ENCODE results near the gene COL9A2.

Gene COL9A2

DNA sequence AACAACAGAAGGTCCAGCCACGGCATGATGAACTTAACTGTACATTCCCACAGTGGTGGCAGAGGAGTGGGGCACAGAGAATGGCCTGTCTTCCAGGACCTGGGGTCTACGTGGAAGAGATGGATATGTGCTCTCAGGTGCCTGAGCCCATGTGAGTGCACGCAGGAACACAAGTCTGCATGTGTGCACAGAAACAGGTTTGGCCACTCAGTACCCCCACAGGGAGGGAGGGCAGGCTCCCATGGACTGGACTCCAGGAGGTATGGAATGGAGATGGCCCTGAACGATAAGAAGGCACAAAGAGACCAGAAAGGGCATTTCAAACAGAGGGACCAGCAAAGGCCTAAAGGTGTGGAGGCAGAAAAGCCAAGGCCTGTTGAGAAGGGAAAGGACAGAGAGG lies 10.8 kb downstream of the COL9A2 start:
- H3K36me3 ChIP-seq (ENCODE audit: control insufficient read depth, insufficient read depth, low read length), result no peaks in the 10 kb centered on the region
- no peak overlapping the region for H3K27ac ChIP-seq (ENCODE audit: low read depth, low read length)
- peaks cover 2% of the 10 kb centered on the region for H3K27me3 ChIP-seq (ENCODE audit: control insufficient read depth, insufficient read depth, low read length)
- no peak overlapping the region for H3K4me3 ChIP-seq (ENCODE audit: low read length)
- H3K9ac ChIP-seq (ENCODE audit: low read length), result no peak overlapping the region
- no peaks in the 10 kb centered on the region for H3K4me1 ChIP-seq (ENCODE audit: control insufficient read depth, insufficient read depth, low read length)

DNA sequence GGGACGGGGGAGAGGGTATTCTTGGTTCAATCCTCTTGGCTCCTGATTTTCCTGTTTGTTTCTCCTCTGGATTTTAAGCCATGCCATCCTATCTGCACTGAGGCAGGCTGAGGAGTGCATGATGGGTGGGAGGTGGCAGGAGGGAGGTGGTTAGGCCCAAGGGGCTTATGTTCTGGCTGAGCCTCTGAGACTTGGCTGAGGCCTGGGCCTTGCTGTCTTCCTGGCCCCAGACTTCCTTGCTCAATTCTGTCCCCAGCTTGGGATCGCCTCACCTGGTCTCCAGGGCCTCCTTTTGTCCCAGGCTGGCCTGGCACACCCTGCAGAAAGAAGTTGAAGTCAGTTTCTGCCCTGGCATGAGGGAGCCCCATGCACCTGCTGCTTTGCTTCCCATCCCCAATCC lies 11.2 kb downstream of the COL9A2 start:
- no peaks in the 10 kb centered on the region for H3K36me3 ChIP-seq (ENCODE audit: control insufficient read depth, insufficient read depth, low read length)
- H3K4me3 ChIP-seq (ENCODE audit: low read length), result no peak overlapping the region
- no peaks in the 10 kb centered on the region for H3K4me1 ChIP-seq (ENCODE audit: control insufficient read depth, insufficient read depth, low read length)
- no peak overlapping the region for H3K27ac ChIP-seq (ENCODE audit: low read depth, low read length)
- H3K9ac ChIP-seq (ENCODE audit: low read length), result no peak overlapping the region
- peaks cover 2% of the 10 kb centered on the region for H3K27me3 ChIP-seq (ENCODE audit: control insufficient read depth, insufficient read depth, low read length)

DNA sequence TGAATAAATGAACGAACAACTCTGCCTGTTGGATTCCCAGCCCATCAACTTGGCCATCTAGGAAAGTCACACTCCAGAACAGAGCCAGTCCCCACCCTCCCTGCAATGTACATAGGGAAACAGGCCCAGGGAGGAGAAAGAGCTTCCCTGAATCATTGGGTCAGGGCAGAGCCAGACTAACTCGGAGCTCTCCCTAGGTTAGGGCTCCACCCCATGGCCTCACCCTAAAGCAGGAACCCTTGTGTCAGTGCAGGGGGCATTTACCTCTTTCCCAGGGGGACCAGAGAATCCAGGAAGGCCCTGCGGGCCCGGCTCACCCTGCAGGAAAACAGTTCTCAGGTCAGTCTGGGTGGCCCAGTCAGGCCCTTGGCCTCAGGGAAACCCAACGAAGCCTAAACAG lies 11.6 kb downstream of the COL9A2 start:
- Histone ChIP-seq H3K36me3 (ENCODE audit: control insufficient read depth, insufficient read depth, low read length) (no peaks in the 10 kb centered on the region), H3K4me1 (ENCODE audit: control insufficient read depth, insufficient read depth, low read length) (no peaks in the 10 kb centered on the region), H3K9ac (ENCODE audit: low read length) (no peak overlapping the region), H3K27ac (ENCODE audit: low read depth, low read length) (no peak overlapping the region), H3K27me3 (ENCODE audit: control insufficient read depth, insufficient read depth, low read length) (peaks cover 2% of the 10 kb centered on the region), H3K4me3 (ENCODE audit: low read length) (no peak overlapping the region)

DNA sequence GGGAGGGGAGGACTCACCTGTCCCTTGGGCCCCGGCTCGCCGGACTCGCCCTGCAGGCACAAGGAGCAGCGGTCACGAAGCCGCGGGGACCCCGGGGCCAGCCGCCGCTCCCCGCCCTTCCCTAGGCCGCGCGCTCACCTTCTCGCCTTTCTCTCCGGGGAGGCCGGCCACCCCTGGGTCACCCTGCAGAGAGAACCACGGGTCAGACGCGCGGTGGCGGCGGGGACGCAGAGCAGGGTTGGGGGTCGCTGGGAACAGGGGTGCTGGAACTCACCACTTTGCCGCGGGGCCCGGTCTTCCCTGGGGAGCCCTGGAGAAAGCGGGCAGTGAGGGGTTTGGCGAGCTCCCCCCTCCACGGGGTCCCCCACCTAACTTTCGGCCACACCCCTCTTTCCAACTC lies 13.3 kb downstream of the COL9A2 start:
- Histone ChIP-seq H3K9ac (ENCODE audit: low read length) (no peak overlapping the region), H3K4me1 (ENCODE audit: control insufficient read depth, insufficient read depth, low read length) (no peaks in the 10 kb centered on the region), H3K36me3 (ENCODE audit: control insufficient read depth, insufficient read depth, low read length) (no peaks in the 10 kb centered on the region), H3K27ac (ENCODE audit: low read depth, low read length) (no peak overlapping the region), H3K27me3 (ENCODE audit: control insufficient read depth, insufficient read depth, low read length) (peaks cover 2% of the 10 kb centered on the region), H3K4me3 (ENCODE audit: low read length) (no peak overlapping the region)

DNA sequence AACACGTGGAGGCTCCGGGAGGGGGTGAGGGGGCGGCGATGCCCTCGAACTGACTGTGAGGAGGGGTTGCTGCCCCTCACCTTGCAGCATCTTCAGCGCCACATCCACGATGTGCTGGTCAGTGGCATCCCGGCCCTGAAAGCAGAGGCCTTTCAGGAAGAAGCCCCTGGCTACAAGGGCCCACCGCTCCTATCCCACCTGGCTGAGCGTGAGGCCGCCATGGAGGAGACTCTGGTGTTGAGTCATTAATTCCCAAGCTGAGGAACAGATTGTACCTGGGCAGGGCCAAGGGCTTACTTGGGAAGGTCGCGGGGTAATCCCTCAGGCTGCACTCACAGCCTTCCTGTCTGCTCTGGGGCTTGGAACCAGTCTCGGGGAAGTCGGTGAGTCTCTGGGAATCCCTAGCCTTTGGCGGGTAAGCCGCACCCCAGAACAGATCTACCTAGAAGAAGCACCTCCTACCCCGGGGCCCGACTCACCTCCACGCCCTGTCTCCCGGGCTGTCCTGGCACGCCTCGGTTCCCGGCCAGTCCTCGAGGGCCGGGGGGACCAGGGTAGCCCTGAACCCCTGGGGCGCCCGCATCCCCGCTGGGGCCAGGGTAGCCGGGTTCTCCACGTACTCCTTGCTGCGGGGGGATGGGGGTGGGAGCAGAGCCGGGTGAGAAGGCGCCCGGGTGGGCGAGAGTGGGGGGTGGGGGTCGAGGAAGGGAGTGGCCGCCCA lies 13.9 kb downstream of the COL9A2 start:
- Histone ChIP-seq H3K27me3 (ENCODE audit: control insufficient read depth, insufficient read depth, low read length) (peaks cover 2% of the 10 kb centered on the region), H3K27ac (ENCODE audit: low read depth, low read length) (no peak overlapping the region), H3K9ac (ENCODE audit: low read length) (no peak overlapping the region), H3K4me3 (ENCODE audit: low read length) (no peak overlapping the region), H3K4me1 (ENCODE audit: control insufficient read depth, insufficient read depth, low read length) (no peaks in the 10 kb centered on the region), H3K36me3 (ENCODE audit: control insufficient read depth, insufficient read depth, low read length) (no peaks in the 10 kb centered on the region)

DNA sequence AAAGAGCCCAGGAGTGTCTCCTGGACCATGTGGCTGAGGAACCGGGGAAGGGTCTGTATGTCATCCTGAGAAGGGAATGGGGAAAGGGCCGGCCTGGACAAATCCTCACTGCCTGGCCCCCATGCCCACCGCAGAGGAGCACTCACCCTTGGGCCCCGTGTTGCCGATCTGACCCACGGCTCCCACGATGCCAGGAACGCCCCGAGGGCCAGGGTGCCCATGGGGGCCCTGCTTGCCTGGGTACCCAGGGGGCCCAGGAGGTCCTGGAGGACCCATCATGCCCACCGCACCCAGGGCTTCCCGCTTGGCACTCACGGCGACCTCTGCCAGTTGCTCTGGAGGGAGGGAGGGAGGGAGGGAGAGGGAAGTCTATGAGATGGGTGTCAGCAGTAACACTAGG lies 14.6 kb downstream of the COL9A2 start:
- peaks cover 2% of the 10 kb centered on the region for H3K27me3 ChIP-seq (ENCODE audit: control insufficient read depth, insufficient read depth, low read length)
- H3K36me3 ChIP-seq (ENCODE audit: control insufficient read depth, insufficient read depth, low read length), result no peaks in the 10 kb centered on the region
- no peak overlapping the region for H3K4me3 ChIP-seq (ENCODE audit: low read length)
- H3K9ac ChIP-seq (ENCODE audit: low read length), result no peak overlapping the region
- H3K4me1 ChIP-seq (ENCODE audit: control insufficient read depth, insufficient read depth, low read length), result no peaks in the 10 kb centered on the region
- H3K27ac ChIP-seq (ENCODE audit: low read depth, low read length), result no peak overlapping the region

DNA sequence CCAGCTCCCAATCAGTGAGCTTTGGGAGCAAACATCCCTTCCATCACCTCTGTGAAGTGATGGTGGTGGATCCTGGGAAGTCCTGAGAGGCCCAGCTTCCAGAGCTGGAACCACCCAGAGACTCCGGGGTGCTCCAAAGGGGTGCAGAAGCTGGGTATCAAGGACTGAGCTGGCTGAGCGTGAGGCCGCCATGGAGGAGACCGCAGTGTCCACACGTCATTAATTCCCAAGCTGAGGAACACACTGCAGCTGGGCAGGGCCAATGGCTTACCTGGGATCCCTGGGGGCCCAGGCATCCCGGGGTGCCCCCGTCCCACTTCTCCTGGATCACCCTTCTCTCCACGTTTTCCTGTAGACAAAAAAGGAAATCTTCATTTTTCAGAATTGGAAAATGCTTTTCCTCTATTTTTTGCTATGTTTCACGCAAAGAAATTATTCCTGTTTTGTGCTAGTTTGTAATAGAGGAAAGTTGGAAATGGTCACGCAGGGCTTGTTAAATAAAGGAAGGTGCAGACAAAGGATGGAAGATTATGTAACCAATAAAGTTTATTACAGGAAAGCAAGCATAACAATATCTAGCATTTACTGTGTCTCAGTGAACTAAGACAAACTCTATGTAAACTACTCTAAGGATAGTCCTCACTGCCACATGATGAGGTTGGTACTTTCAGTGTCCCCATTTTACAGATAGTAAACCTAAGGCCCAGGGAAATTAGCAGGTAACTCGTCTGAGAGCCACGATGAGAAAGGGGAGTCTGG lies 15.4 kb downstream of the COL9A2 start:
- no peak overlapping the region for H3K9ac ChIP-seq (ENCODE audit: low read length)
- no peaks in the 10 kb centered on the region for H3K4me1 ChIP-seq (ENCODE audit: control insufficient read depth, insufficient read depth, low read length)
- no peak overlapping the region for H3K27ac ChIP-seq (ENCODE audit: low read depth, low read length)

DNA sequence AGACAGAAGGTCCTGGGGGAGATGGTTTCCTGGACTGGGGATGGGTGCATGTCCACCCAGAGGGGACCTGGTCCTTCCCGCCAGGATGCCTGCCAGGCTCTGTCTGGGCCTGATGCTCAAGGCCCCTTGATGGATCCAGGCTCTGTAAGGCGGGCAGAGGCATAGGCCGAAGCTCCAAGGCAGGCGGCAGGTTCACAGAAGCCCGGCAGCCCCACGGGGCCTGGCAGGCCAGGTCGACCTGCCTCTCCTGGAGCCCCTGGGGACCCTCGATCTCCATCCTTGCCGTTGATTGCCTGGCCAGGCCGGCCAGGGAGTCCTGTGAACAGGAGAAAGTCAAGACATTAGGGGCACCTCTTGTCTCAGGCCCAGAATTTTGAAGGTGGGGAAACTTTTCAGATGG lies 16.0 kb downstream of the COL9A2 start:
- Histone ChIP-seq H3K4me3 (ENCODE audit: low read length) (no peak overlapping the region), H3K36me3 (ENCODE audit: control insufficient read depth, insufficient read depth, low read length) (no peaks in the 10 kb centered on the region), H3K27ac (ENCODE audit: low read depth, low read length) (no peak overlapping the region), H3K4me1 (ENCODE audit: control insufficient read depth, insufficient read depth, low read length) (no peaks in the 10 kb centered on the region), H3K9ac (ENCODE audit: low read length) (no peak overlapping the region), H3K27me3 (ENCODE audit: control insufficient read depth, insufficient read depth, low read length) (peaks cover 2% of the 10 kb centered on the region)

More for the DNA sequence above, 15.4 kb downstream of the COL9A2 start:
- no peaks in the 10 kb centered on the region for H3K36me3 ChIP-seq (ENCODE audit: control insufficient read depth, insufficient read depth, low read length)
- no peak overlapping the region for H3K4me3 ChIP-seq (ENCODE audit: low read length)
- peaks cover 2% of the 10 kb centered on the region for H3K27me3 ChIP-seq (ENCODE audit: control insufficient read depth, insufficient read depth, low read length)

DNA sequence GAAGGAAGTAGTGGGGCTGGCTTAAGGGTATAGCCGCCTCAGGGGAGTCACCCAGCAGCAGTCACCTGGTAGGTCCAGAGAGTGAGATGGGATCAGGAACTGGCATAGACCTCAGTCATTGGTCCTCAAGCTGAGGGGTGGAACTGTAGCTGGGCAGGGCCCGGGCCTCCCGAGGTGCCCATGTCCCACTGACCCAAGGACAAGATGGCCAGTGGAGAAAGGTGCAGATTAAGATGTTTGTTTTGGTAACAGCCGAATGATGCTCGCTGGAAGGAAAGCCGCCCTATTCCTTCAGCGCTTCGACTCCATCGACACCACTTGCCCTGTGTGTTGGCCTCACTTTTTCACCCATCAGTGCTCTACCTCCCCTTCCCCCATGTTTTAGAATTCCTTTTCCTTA lies 16.4 kb downstream of the COL9A2 start:
- H3K36me3 ChIP-seq (ENCODE audit: control insufficient read depth, insufficient read depth, low read length), result no peaks in the 10 kb centered on the region
- peaks cover 2% of the 10 kb centered on the region for H3K27me3 ChIP-seq (ENCODE audit: control insufficient read depth, insufficient read depth, low read length)
- H3K4me3 ChIP-seq (ENCODE audit: low read length), result no peak overlapping the region
- H3K27ac ChIP-seq (ENCODE audit: low read depth, low read length), result no peak overlapping the region
- H3K9ac ChIP-seq (ENCODE audit: low read length), result no peak overlapping the region
- H3K4me1 ChIP-seq (ENCODE audit: control insufficient read depth, insufficient read depth, low read length), result no peaks in the 10 kb centered on the region

DNA sequence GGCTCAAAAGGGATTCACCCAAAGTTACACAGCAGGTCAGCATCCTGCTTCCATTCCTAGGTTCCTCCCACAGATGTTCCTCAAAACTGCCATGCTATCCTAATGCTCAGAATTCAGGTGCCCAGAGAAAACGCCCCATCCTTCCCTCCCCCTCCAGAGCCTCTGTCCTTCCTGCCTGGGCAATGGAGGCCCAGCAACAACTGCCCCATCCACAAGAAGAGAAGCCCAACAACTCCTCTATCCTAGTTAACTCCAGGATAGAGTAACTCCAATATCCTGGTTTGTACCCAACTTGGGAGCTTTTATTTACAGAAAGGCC lies 16.9 kb downstream of the COL9A2 start:
- Histone ChIP-seq H3K36me3 (ENCODE audit: control insufficient read depth, insufficient read depth, low read length) (no peaks in the 10 kb centered on the region), H3K27ac (ENCODE audit: low read depth, low read length) (no peak overlapping the region), H3K4me1 (ENCODE audit: control insufficient read depth, insufficient read depth, low read length) (no peaks in the 10 kb centered on the region), H3K4me3 (ENCODE audit: low read length) (no peak overlapping the region), H3K9ac (ENCODE audit: low read length) (no peak overlapping the region), H3K27me3 (ENCODE audit: control insufficient read depth, insufficient read depth, low read length) (peaks cover 2% of the 10 kb centered on the region)

DNA sequence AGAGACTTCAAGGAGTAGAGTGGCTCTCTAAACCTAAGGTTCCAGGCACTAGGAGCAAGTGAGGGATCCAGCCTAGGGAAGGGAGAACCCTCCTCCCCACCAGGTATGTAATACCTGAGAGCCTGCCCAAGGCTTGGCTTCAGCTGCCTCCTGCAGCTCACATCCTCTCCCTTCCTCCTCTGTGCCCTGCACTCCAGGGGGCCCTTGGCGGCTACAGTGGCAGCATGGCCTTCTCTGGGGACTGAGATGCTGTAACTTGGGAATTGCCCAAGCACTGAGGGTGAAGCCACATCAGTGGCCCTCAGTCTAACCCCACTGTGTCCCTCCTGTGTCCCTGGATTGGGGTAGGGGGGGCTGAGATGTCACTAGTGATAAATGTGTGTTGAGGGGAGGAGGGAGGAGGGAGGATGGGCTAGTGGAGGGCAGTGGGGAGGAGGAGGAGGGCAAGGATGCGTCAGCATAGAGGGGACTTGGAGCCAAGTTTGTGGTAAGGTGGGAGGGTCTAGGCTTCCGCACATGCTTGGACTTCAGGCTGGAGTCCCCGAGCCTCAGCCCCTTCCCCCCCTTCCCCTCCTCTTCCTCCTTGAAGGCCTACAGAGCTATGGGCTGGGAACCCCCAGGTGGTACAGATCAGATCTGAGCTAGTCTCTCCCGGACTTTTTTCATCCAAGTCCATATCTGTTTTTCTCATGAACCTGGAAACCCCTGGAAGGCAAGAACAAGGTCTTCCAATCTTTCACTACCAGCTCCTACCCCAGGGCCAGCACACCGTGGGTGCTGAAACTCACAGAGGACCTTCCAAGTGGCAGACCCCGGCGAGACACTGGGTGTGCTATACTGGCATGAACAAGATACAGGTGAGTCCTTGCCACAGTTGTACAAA lies 17.5 kb downstream of the COL9A2 start:
- no peak overlapping the region for H3K27ac ChIP-seq (ENCODE audit: low read depth, low read length)
- peaks cover 2% of the 10 kb centered on the region for H3K27me3 ChIP-seq (ENCODE audit: control insufficient read depth, insufficient read depth, low read length)
- no peak overlapping the region for H3K9ac ChIP-seq (ENCODE audit: low read length)
- H3K4me3 ChIP-seq (ENCODE audit: low read length), result no peak overlapping the region
- H3K36me3 ChIP-seq (ENCODE audit: control insufficient read depth, insufficient read depth, low read length), result peaks cover under 1% of the 10 kb centered on the region
- H3K4me1 ChIP-seq (ENCODE audit: control insufficient read depth, insufficient read depth, low read length), result no peaks in the 10 kb centered on the region

DNA sequence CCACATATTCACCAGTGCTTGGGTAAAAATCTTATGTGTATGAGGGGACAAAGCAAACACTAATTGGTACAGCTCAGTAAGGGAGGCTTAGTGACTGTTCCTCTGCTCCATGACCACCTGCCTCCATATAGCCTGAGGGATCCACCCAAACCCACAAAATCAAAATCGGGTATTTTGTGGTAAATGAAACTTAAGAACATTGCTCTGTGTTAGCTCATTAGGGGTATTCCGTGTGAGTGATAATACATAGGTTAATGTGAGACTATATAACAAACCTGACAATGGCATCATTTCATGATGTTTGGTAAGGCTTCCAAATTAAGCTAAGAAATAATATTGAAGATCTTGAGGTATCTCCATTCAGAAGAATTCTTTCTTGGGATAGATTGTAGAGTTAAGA lies 25.8 kb downstream of the COL9A2 start:
- Histone ChIP-seq H3K36me3 (ENCODE audit: control insufficient read depth, insufficient read depth, low read length) (peaks cover 18% of the 10 kb centered on the region), H3K27me3 (ENCODE audit: control insufficient read depth, insufficient read depth, low read length) (no peaks in the 10 kb centered on the region), H3K4me3 (ENCODE audit: low read length) (no peak overlapping the region)

More for the DNA sequence above, 25.8 kb downstream of the COL9A2 start:
- Histone ChIP-seq H3K9ac (ENCODE audit: low read length) (no peak overlapping the region), H3K4me1 (ENCODE audit: control insufficient read depth, insufficient read depth, low read length) (no peaks in the 10 kb centered on the region), H3K27ac (ENCODE audit: low read depth, low read length) (no peak overlapping the region)

Measured in rectal smooth muscle tissue (tissue), 1 donor.